ENCODE results near the gene B4GALT5. TPM values are rescaled to one million over a fixed set of nuclear protein-coding genes. Genes with fewer than 3 reads are reported as not detected.

Gene B4GALT5
- total RNA-seq, 3 donors from 2014 or later (not counting 1 experiment from before 2014, with no cell fraction given), result 15.5 to 29.1 (median 28.6) TPM

- Mint-ChIP-seq H3K4me3 (no peak overlapping the region), H3K27me3 (ENCODE audit: low read depth in 2 of 2) (peaks cover 0 to 3% of the 10 kb centered on the region in 2 donors), H3K36me3 (no peaks in the 10 kb centered on the region), H3K27ac (no peak overlapping the region), H3K9me3 (no peaks in the 10 kb centered on the region), H3K4me1 (peaks cover 0 to 7% of the 10 kb centered on the region in 2 donors)
- Histone ChIP-seq H3K9me3 (ENCODE audit: control insufficient read depth, insufficient read depth, low read length) (no peaks in the 10 kb centered on the region), H3K36me3 (ENCODE audit: control insufficient read depth, insufficient read depth, low read length) (no peaks in the 10 kb centered on the region), H3K27me3 (ENCODE audit: control insufficient read depth, insufficient read depth, low read length) (no peaks in the 10 kb centered on the region), H3K4me1 (ENCODE audit: control insufficient read depth, insufficient read depth, low read length) (peaks cover 16% of the 10 kb centered on the region), H3K4me3 (ENCODE audit: low read length) (no peak overlapping the region), H3K27ac (ENCODE audit: low read length) (no peak overlapping the region)
- DNase-seq (no peak), ATAC-seq (no peak)
- 97% methylated on average over 5 of the region's 5 CpGs for WGBS (ENCODE audit: insufficient coverage)
- TF ChIP-seq CTCF (IDR thresholded peaks at IDR 0.05), result no peak
- intact Hi-C loops (cut with micrococcal nuclease), result no loop called here
These were observed 40.9 kb upstream of the B4GALT5 start for GRCh38 chr20:49754596-49754995.

GRCh38 chr20:49753133-49753532 is 39.5 kb upstream of the B4GALT5 start:
- Histone ChIP-seq H3K36me3 (ENCODE audit: control insufficient read depth, insufficient read depth, low read length) (no peaks in the 10 kb centered on the region), H3K27ac (ENCODE audit: low read length) (no peak overlapping the region), H3K27me3 (ENCODE audit: control insufficient read depth, insufficient read depth, low read length) (no peaks in the 10 kb centered on the region), H3K4me1 (ENCODE audit: control insufficient read depth, insufficient read depth, low read length) (peaks cover 16% of the 10 kb centered on the region), H3K9me3 (ENCODE audit: control insufficient read depth, insufficient read depth, low read length) (no peaks in the 10 kb centered on the region), H3K4me3 (ENCODE audit: low read length) (no peak overlapping the region)
- intact Hi-C loops (cut with micrococcal nuclease), result no loop called here
- DNase-seq, result no peak
- WGBS (ENCODE audit: insufficient coverage), result 100% methylated on average over 1 of the region's 2 CpGs
- Mint-ChIP-seq H3K4me1 (peaks cover 0 to 7% of the 10 kb centered on the region in 2 donors), H3K4me3 (no peak overlapping the region), H3K9me3 (no peaks in the 10 kb centered on the region), H3K27ac (no peak overlapping the region), H3K36me3 (no peaks in the 10 kb centered on the region), H3K27me3 (ENCODE audit: low read depth in 2 of 2) (peaks cover 0 to 3% of the 10 kb centered on the region in 2 donors)
- no peak for ATAC-seq
- TF ChIP-seq CTCF (IDR thresholded peaks at IDR 0.05), result no peak

- Histone ChIP-seq H3K36me3 (ENCODE audit: control insufficient read depth, insufficient read depth, low read length) (no peaks in the 10 kb centered on the region), H3K27me3 (ENCODE audit: control insufficient read depth, insufficient read depth, low read length) (no peaks in the 10 kb centered on the region), H3K27ac (ENCODE audit: low read length) (no peak overlapping the region), H3K4me3 (ENCODE audit: low read length) (no peak overlapping the region), H3K4me1 (ENCODE audit: control insufficient read depth, insufficient read depth, low read length) (peaks cover 16% of the 10 kb centered on the region), H3K9me3 (ENCODE audit: control insufficient read depth, insufficient read depth, low read length) (no peaks in the 10 kb centered on the region)
- no peaks in the 10 kb centered on the region for H3K9me3 Mint-ChIP-seq
- H3K27ac Mint-ChIP-seq, result no peak overlapping the region
- DNase-seq (no peak), ATAC-seq (no peak)
- intact Hi-C loops (cut with micrococcal nuclease), result no loop called here
- H3K27me3 Mint-ChIP-seq (ENCODE audit: low read depth in 2 of 2), result peaks cover 0 to 3% of the 10 kb centered on the region in 2 donors
- H3K36me3 Mint-ChIP-seq, result no peaks in the 10 kb centered on the region
- TF ChIP-seq CTCF (IDR thresholded peaks at IDR 0.05), result no peak
- 66% methylated on average over 4 of the region's 5 CpGs for WGBS (ENCODE audit: insufficient coverage)
- no peak overlapping the region for H3K4me3 Mint-ChIP-seq
- H3K4me1 Mint-ChIP-seq, result peaks cover 0 to 7% of the 10 kb centered on the region in 2 donors
These were observed 38.7 kb upstream of the B4GALT5 start for GRCh38 chr20:49752201-49752903.

GRCh38 chr20:49751397-49751736 is 37.7 kb upstream of the B4GALT5 start:
- Mint-ChIP-seq H3K4me1 (peaks cover 0 to 7% of the 10 kb centered on the region in 2 donors), H3K36me3 (no peaks in the 10 kb centered on the region), H3K27ac (no peak overlapping the region), H3K9me3 (no peaks in the 10 kb centered on the region), H3K4me3 (no peak overlapping the region), H3K27me3 (ENCODE audit: low read depth in 2 of 2) (peaks cover 0 to 3% of the 10 kb centered on the region in 2 donors)
- Histone ChIP-seq H3K9me3 (ENCODE audit: control insufficient read depth, insufficient read depth, low read length) (no peaks in the 10 kb centered on the region), H3K27me3 (ENCODE audit: control insufficient read depth, insufficient read depth, low read length) (no peaks in the 10 kb centered on the region), H3K36me3 (ENCODE audit: control insufficient read depth, insufficient read depth, low read length) (no peaks in the 10 kb centered on the region), H3K27ac (ENCODE audit: low read length) (no peak overlapping the region), H3K4me3 (ENCODE audit: low read length) (no peak overlapping the region), H3K4me1 (ENCODE audit: control insufficient read depth, insufficient read depth, low read length) (peaks cover 16% of the 10 kb centered on the region)
- 67% methylated on average over 3 of the region's 3 CpGs for WGBS (ENCODE audit: insufficient coverage)
- intact Hi-C loops (cut with micrococcal nuclease), result no loop called here
- TF ChIP-seq CTCF (IDR thresholded peaks at IDR 0.05), result no peak
- no peak for DNase-seq
- ATAC-seq, result no peak

Measured in natural killer cell (primary cell).